WTC11 (cell line): Measurements from ENCODE around the gene PRKACG. TPM values are rescaled to one million over a fixed set of nuclear protein-coding genes. Genes with fewer than 3 reads are reported as not detected.
A peak's percentile ranks its signal among the peaks of the same experiment; 100 is the strongest.

ENCODE experiments used
- ATAC-seq: fragments of 200-7000 bp; cut with Tn5 transposase; 2 replicates; pipeline ENCODE4 v1.10.0; 2021; ENCODE audit warnings: mild to moderate bottlenecking, moderate library complexity
- CTCF ChIA-PET: fragments of 300-600 bp; sonication (Branson Sonifier 250); formaldehyde crosslinking; loops from one replicate; lab custom pipeline; 2021; ENCODE audit warnings: antibody characterized with exemption; lab: Charles Lee
- POLR2A ChIA-PET: fragments of 350-600 bp; sonication (Branson Sonifier 250); formaldehyde crosslinking; loops from one replicate; lab custom pipeline; 2021; ENCODE audit warnings: antibody characterized with exemption; lab: Charles Lee
- DNase-seq: peaks from one replicate; pipeline ENCODE4 v3.0.0; 2021; ENCODE audit warnings: low spot score
- H3K27ac Mint-ChIP-seq: 2 replicates; pipeline ENCODE4 v1.8.0; 2021; ENCODE audit warnings: mixed read lengths
- H3K27me3 Mint-ChIP-seq: 2 replicates; pipeline ENCODE4 v1.8.0; 2021; ENCODE audit warnings: low read depth, mild to moderate bottlenecking, moderate library complexity, mixed read lengths
- H3K36me3 Mint-ChIP-seq: 2 replicates; pipeline ENCODE4 v1.8.0; 2021; ENCODE audit warnings: mixed read lengths
- H3K4me1 Mint-ChIP-seq: 2 replicates; pipeline ENCODE4 v1.8.0; 2022; ENCODE audit warnings: mixed read lengths
- H3K4me3 Mint-ChIP-seq: 2 replicates; pipeline ENCODE4 v1.8.0; 2021; ENCODE audit warnings: mild to moderate bottlenecking, moderate library complexity, mixed read lengths
- H3K9me3 Mint-ChIP-seq: 2 replicates; pipeline ENCODE4 v1.8.0; 2021; ENCODE audit warnings: mixed read lengths
- ATF3 ChIP-seq: sonication (generic); formaldehyde crosslinking; conservative IDR thresholded peaks from 2 replicates; pipeline ENCODE4 v1.8.1; 2022; ENCODE audit warnings: mild to moderate bottlenecking, missing genetic modification reagents
- CREB1 ChIP-seq: sonication (generic); formaldehyde crosslinking; IDR thresholded peaks from 2 replicates; pipeline ENCODE4 v1.8.0; 2023; ENCODE audit warnings: mild to moderate bottlenecking, missing genetic modification reagents
- CREM ChIP-seq: sonication (generic); formaldehyde crosslinking; IDR thresholded peaks from 2 replicates; pipeline ENCODE4 v1.8.1; 2022; ENCODE audit warnings: mild to moderate bottlenecking, missing genetic modification reagents, moderate library complexity
- CTCF ChIP-seq: fragments of 200-600 bp; IDR thresholded peaks from 2 replicates; pipeline ENCODE4 v1.8.0; 2022; ENCODE audit warnings: antibody characterized with exemption
- ETV6 ChIP-seq: sonication (generic); formaldehyde crosslinking; IDR thresholded peaks from 2 replicates; pipeline ENCODE4 v1.8.1; 2022; ENCODE audit warnings: mild to moderate bottlenecking, missing genetic modification reagents
- GRHL2 ChIP-seq: fragments of 250-450 bp; sonication (Bioruptor Pico); IDR thresholded peaks from 2 replicates; pipeline ENCODE4 v1.8.0; 2022; ENCODE audit warnings: mild to moderate bottlenecking, moderate library complexity; ENCODE audit not compliant: insufficient replicate concordance, severe bottlenecking
- IRF2 ChIP-seq: sonication (generic); formaldehyde crosslinking; IDR thresholded peaks from 2 replicates; pipeline ENCODE4 v1.8.0; 2022; ENCODE audit warnings: low read depth, missing genetic modification reagents, borderline replicate concordance
- PRDM15 ChIP-seq: sonication (generic); formaldehyde crosslinking; IDR thresholded peaks from 2 replicates; pipeline ENCODE4 v1.8.0; 2022; ENCODE audit warnings: missing genetic modification reagents
- PRRX2 ChIP-seq: fragments of 250-450 bp; sonication (Bioruptor Pico); IDR thresholded peaks from 2 replicates; pipeline ENCODE4 v1.8.0; 2021; ENCODE audit warnings: mild to moderate bottlenecking
- TEAD1 ChIP-seq: sonication (generic); formaldehyde crosslinking; IDR thresholded peaks from 2 replicates; pipeline ENCODE4 v1.8.0; 2022; ENCODE audit warnings: mild to moderate bottlenecking, missing genetic modification reagents
- TEAD4 ChIP-seq: sonication (generic); formaldehyde crosslinking; IDR thresholded peaks from 2 replicates; pipeline ENCODE4 v1.8.0; 2022; ENCODE audit warnings: mild to moderate bottlenecking, missing genetic modification reagents
- USF1 ChIP-seq: sonication (generic); formaldehyde crosslinking; IDR thresholded peaks from 2 replicates; pipeline ENCODE4 v1.8.0; 2022; ENCODE audit warnings: mild to moderate bottlenecking, missing genetic modification reagents
- ZNF232 ChIP-seq: sonication (generic); formaldehyde crosslinking; IDR thresholded peaks from 2 replicates; pipeline ENCODE4 v1.8.0; 2022; ENCODE audit warnings: mild to moderate bottlenecking, missing genetic modification reagents
- ZNF263 ChIP-seq: sonication (generic); formaldehyde crosslinking; IDR thresholded peaks from 2 replicates; pipeline ENCODE4 v1.8.1; 2022; ENCODE audit warnings: low read depth, mild to moderate bottlenecking, moderate library complexity, missing genetic modification reagents
- ZNF317 ChIP-seq: sonication (generic); formaldehyde crosslinking; IDR thresholded peaks from 2 replicates; pipeline ENCODE4 v1.8.1; 2023; ENCODE audit warnings: low read depth, mild to moderate bottlenecking, moderate library complexity, missing genetic modification reagents, borderline replicate concordance
- ZSCAN18 ChIP-seq: fragments of 250-450 bp; sonication (Bioruptor Pico); IDR thresholded peaks from 2 replicates; pipeline ENCODE4 v2.1.2; 2022; ENCODE audit warnings: mild to moderate bottlenecking, moderate library complexity
- total RNA-seq: library from RNA; stranded (reverse); gene quantifications from 3 replicates; pipeline ENCODE4 v1.2.3, GENCODE V29; 2021

PRKACG gene
- total RNA-seq, 1 experiment from 2014 or later, result not detected

- CTCF ChIA-PET, result interaction anchor here (0.6 to 4.4 kb wide), 38 partner anchors 8 to 437 kb away, joined by 3 to 27 read pairs (median 4); partner anchors contain the start of genes FXN, PIP5K1B and PRKACG
- Mint-ChIP-seq H3K4me1 (peaks cover 34% of the 10 kb centered on the region), H3K36me3 (no peaks in the 10 kb centered on the region), H3K4me3 (no peak overlapping the region), H3K27ac (no peak overlapping the region; the same call in 1 of the 2 replicates), H3K27me3 (no peaks in the 10 kb centered on the region), H3K9me3 (no peaks in the 10 kb centered on the region)
- ATAC-seq (peak; percentile 96), DNase-seq (peak; percentile 73)
- TF ChIP-seq IRF2 (CRISPR knock-in tag), result no peak
- no peak for TF ChIP-seq CREM (CRISPR knock-in tag)
- TF ChIP-seq ZSCAN18 (CRISPR knock-in tag), result 0 out of 2 replicates have a peak, but pooled peaks have one; percentile 8
- TF ChIP-seq CTCF, result peak; percentile 68
- POLR2A ChIA-PET, result no interaction called here
These were observed 14.4 kb downstream of the PRKACG start for GRCh38 chr9:68999393-69000105.

- DNase-seq (no peak), ATAC-seq (no peak)
- H3K36me3 Mint-ChIP-seq, result no peaks in the 10 kb centered on the region
- H3K27me3 Mint-ChIP-seq, result no peaks in the 10 kb centered on the region
- no peak overlapping the region for H3K4me3 Mint-ChIP-seq
- peaks cover 34% of the 10 kb centered on the region for H3K4me1 Mint-ChIP-seq
- POLR2A ChIA-PET, result no interaction called here
- no peak overlapping the region for H3K27ac Mint-ChIP-seq
- TF ChIP-seq ETV6 (CRISPR knock-in tag) (no peak), ZNF263 (CRISPR knock-in tag) (no peak), TEAD4 (CRISPR knock-in tag) (no peak), CREB1 (CRISPR knock-in tag) (no peak), PRRX2 (CRISPR knock-in tag) (no peak), TEAD1 (CRISPR knock-in tag) (no peak), ZNF232 (no peak), ATF3 (CRISPR knock-in tag) (no peak), ZNF317 (CRISPR knock-in tag) (no peak), GRHL2 (CRISPR knock-in tag) (no peak), PRDM15 (CRISPR knock-in tag) (no peak), USF1 (CRISPR knock-in tag) (no peak)
- CTCF ChIA-PET, result interaction anchor here (0.7 to 4.4 kb wide), 15 partner anchors 11 to 415 kb away, joined by 3 to 27 read pairs (median 4); partner anchors contain the start of gene PRKACG
- no peaks in the 10 kb centered on the region for H3K9me3 Mint-ChIP-seq
These were observed 15.1 kb downstream of the PRKACG start for GRCh38 chr9:68998812-68999211.
